Activated T-cell treated with anti-CD3 and anti-CD28 coated beads, Interleukin-2, amount 50 U/mL, for 48 hours (primary cell): ENCODE results near the gene ARPC5L.
"Not testable (repeated sequence)": the region's sequence is repeated elsewhere in the genome, so short reads cannot be mapped to it uniquely, and the experiment has no call there.

ENCODE experiments used
- DNase-seq, 2 experiments: peaks; one replicate each; pipeline ENCODE4 v3.0.0-alpha.2; 2020

The ARPC5L gene

GRCh38 chr9:124841075-124841821 lies 20.7 kb upstream of the ARPC5L start:
- DNase-seq: no peak

- no peak for DNase-seq
These were observed 18.4 kb upstream of the ARPC5L start for GRCh38 chr9:124843456-124844034.

- DNase-seq: no peak
These were observed 17.6 kb upstream of the ARPC5L start for GRCh38 chr9:124844291-124844690.

- not testable (repeated sequence) for DNase-seq
These were observed 15.5 kb upstream of the ARPC5L start for GRCh38 chr9:124846467-124846866.

GRCh38 chr9:124846969-124847368 lies 15.0 kb upstream of the ARPC5L start:
- DNase-seq: no peak

GRCh38 chr9:124849801-124850200 lies 12.1 kb upstream of the ARPC5L start:
- no peak for DNase-seq

- no peak for DNase-seq
These were observed 9.7 kb upstream of the ARPC5L start for GRCh38 chr9:124852121-124852828.

GRCh38 chr9:124852829-124853531 lies 8.9 kb upstream of the ARPC5L start, which contains the start of gene WDR38:
WDR38 (plus strand) TSS chr9:124853460; CDS start chr9:124853532, 72 bp downstream.
- DNase-seq: peak; percentile 82 to 88

GRCh38 chr9:124853605-124854143 lies 8.3 kb upstream of the ARPC5L start:
- DNase-seq: no peak

GRCh38 chr9:124854161-124854560 lies 7.8 kb upstream of the ARPC5L start:
- DNase-seq: no peak

GRCh38 chr9:124854822-124855221 lies 7.1 kb upstream of the ARPC5L start:
- DNase-seq: no peak

- no peak for DNase-seq
These were observed 6.4 kb upstream of the ARPC5L start for GRCh38 chr9:124855566-124855943.

GRCh38 chr9:124855944-124856765 lies 5.8 kb upstream of the ARPC5L start:
- DNase-seq: peak; percentile 58 to 64

- peak in 1 of 2 experiments; percentile 26 for DNase-seq
These were observed 4.3 kb upstream of the ARPC5L start for GRCh38 chr9:124857533-124858162.

GRCh38 chr9:124858330-124859046 lies 3.4 kb upstream of the ARPC5L start:
- DNase-seq: peak in 1 of 2 experiments; percentile 31

- DNase-seq: peak in 1 of 2 experiments; percentile 21
These were observed 1.9 kb upstream of the ARPC5L start for GRCh38 chr9:124859803-124860581.

- DNase-seq: no peak
These were observed 1.2 kb upstream of the ARPC5L start for GRCh38 chr9:124860582-124861341.

GRCh38 chr9:124863371-124863871 lies 1.5 kb downstream of the ARPC5L start:
- no peak for DNase-seq
